Left lung (tissue), 10 donors: ENCODE measurements around the gene TMEM178A. TPM values are rescaled to one million over a fixed set of nuclear protein-coding genes. Genes with fewer than 3 reads are reported as not detected.
"Not testable (repeated sequence)": the region's sequence is repeated elsewhere in the genome, so short reads cannot be mapped to it uniquely, and the experiment has no call there.

Experiments used
- ATAC-seq: fragments of 200-7000 bp; cut with Tn5 transposase; one replicate; pipeline ENCODE4 v1.9.1; 2020; ENCODE audit warnings: moderate library complexity
- DNase-seq, 4 donors: peaks; one replicate each; pipeline ENCODE4 v3.0.0-alpha.2; 2013 to 2020
- H3K27ac ChIP-seq, 2 donors: fragments of 200-600 bp; sonication (generic) in 1 of 2; one replicate each; pipeline versions ENCODE4 v1.5.0 to v1.8.0; 2020 to 2021
- H3K27me3 ChIP-seq, 2 donors: fragments of 200-600 bp; sonication (generic) in 1 of 2; one replicate each; pipeline versions ENCODE4 v1.5.0 to v1.8.0; 2020 to 2021
- H3K36me3 ChIP-seq, 2 donors: fragments of 200-600 bp; sonication (generic) in 1 of 2; one replicate each; pipeline versions ENCODE4 v1.5.0 to v1.8.0; 2020 to 2021
- H3K4me1 ChIP-seq, 2 donors: fragments of 200-600 bp; one replicate each; pipeline ENCODE4 v1.8.0; 2021
- H3K4me3 ChIP-seq, 2 donors: fragments of 200-600 bp; sonication (generic) in 1 of 2; one replicate each; pipeline versions ENCODE4 v1.5.0 to v1.8.0; 2020 to 2021; ENCODE audit warnings: mild to moderate bottlenecking in 1 of 2
- H3K9me3 ChIP-seq, 2 donors: fragments of 200-600 bp; sonication (generic) in 1 of 2; one replicate each; pipeline versions ENCODE4 v1.5.0 to v1.8.0; 2020 to 2021
- CTCF ChIP-seq, 2 donors: fragments of 200-600 bp; sonication (generic) in 1 of 2; IDR thresholded peaks; one replicate each; pipeline versions ENCODE4 v1.5.0 to v1.8.0; 2021; ENCODE audit warnings: antibody characterized with exemption in 2 of 2
- intact Hi-C, 2 donors: fragments of 100-400 bp; cut with DNase I; formaldehyde crosslinking; loops; one replicate each; pipeline versions ENCODE4 v1.11.2 to v1.14.2; 2022
- polyA plus RNA-seq, 6 donors: library from polyadenylated mRNA; unstranded; fragments of 120-200 nt; gene quantifications; one replicate each; pipeline ENCODE4 v1.2.1, GENCODE V29; 2013; ENCODE audit not compliant: insufficient read length in 6 of 6
- total RNA-seq, 2 donors: library from RNA; stranded (reverse); fragmentation: NEBNext Ultra II Directional; extraction: Animal tissue kit (Norgen Biotek cat#: 25700); gene quantifications; one replicate each; pipeline ENCODE4 v1.2.1, GENCODE V29; 2021
- donor health status: DM: no; HTN: yes; CAD: no.
- donor health status: DM: no; HTN: no; CAD: no.

Gene TMEM178A
- total and polyA plus RNA-seq, 8 donors = 1.4 to 11.2 (median 9.6) TPM

GRCh38 chr2:39621596-39621995 is 44.1 kb upstream of the TMEM178A start:
- no peaks in the 10 kb centered on the region for H3K36me3 ChIP-seq
- H3K9me3 ChIP-seq = no peaks in the 10 kb centered on the region
- no peak for TF ChIP-seq CTCF (IDR thresholded peaks at IDR 0.05)
- ATAC-seq (no peak), DNase-seq (no peak)
- no peak overlapping the region for H3K4me3 ChIP-seq
- intact Hi-C loops = no loop called here
- H3K27ac ChIP-seq = no peak overlapping the region
- H3K27me3 ChIP-seq = no peaks in the 10 kb centered on the region
- peaks cover 5 to 16% of the 10 kb centered on the region in 2 donors for H3K4me1 ChIP-seq

GRCh38 chr2:39622860-39623259 is 42.9 kb upstream of the TMEM178A start:
- DNase-seq (peak in 1 of 4 donors; percentile 50), ATAC-seq (no peak)
- H3K9me3 ChIP-seq = no peaks in the 10 kb centered on the region
- H3K36me3 ChIP-seq = no peaks in the 10 kb centered on the region
- no peak overlapping the region for H3K4me3 ChIP-seq
- peaks cover 5 to 16% of the 10 kb centered on the region in 2 donors for H3K4me1 ChIP-seq
- no peaks in the 10 kb centered on the region for H3K27me3 ChIP-seq
- intact Hi-C loops = no loop called here
- H3K27ac ChIP-seq = no peak overlapping the region
- TF ChIP-seq CTCF (IDR thresholded peaks at IDR 0.05) = no peak

- no peaks in the 10 kb centered on the region for H3K36me3 ChIP-seq
- no peak for TF ChIP-seq CTCF (IDR thresholded peaks at IDR 0.05)
- intact Hi-C loops = no loop called here
- no peak for DNase-seq
- H3K4me3 ChIP-seq = no peak overlapping the region
- H3K4me1 ChIP-seq = peaks cover 5 to 16% of the 10 kb centered on the region in 2 donors
- ATAC-seq = no peak
- H3K27me3 ChIP-seq = no peaks in the 10 kb centered on the region
- no peaks in the 10 kb centered on the region for H3K9me3 ChIP-seq
- no peak overlapping the region for H3K27ac ChIP-seq
These were observed 41.8 kb upstream of the TMEM178A start for GRCh38 chr2:39623917-39624316.

- Histone ChIP-seq H3K36me3 (no peaks in the 10 kb centered on the region), H3K9me3 (no peaks in the 10 kb centered on the region), H3K4me1 (peaks cover 0 to 4% of the 10 kb centered on the region in 2 donors), H3K4me3 (no peak overlapping the region), H3K27ac (no peak overlapping the region), H3K27me3 (no peaks in the 10 kb centered on the region)
- TF ChIP-seq CTCF (IDR thresholded peaks at IDR 0.05) = no peak
- DNase-seq (no peak), ATAC-seq (peak; percentile 71)
- intact Hi-C loops = no loop called here
These were observed 40.4 kb upstream of the TMEM178A start for GRCh38 chr2:39625193-39625926.

- intact Hi-C loops = no loop called here
- no peaks in the 10 kb centered on the region for H3K27me3 ChIP-seq
- no peaks in the 10 kb centered on the region for H3K36me3 ChIP-seq
- DNase-seq (no peak), ATAC-seq (no peak)
- H3K4me1 ChIP-seq = no peaks in the 10 kb centered on the region
- TF ChIP-seq CTCF (IDR thresholded peaks at IDR 0.05) = no peak
- H3K4me3 ChIP-seq = no peak overlapping the region
- no peaks in the 10 kb centered on the region for H3K9me3 ChIP-seq
- H3K27ac ChIP-seq = no peak overlapping the region
These were observed 39.8 kb upstream of the TMEM178A start for GRCh38 chr2:39625927-39626270.

GRCh38 chr2:39628346-39628745 is 37.4 kb upstream of the TMEM178A start:
- H3K9me3 ChIP-seq, DNase-seq, H3K4me1 ChIP-seq, H3K27me3 ChIP-seq, ATAC-seq, H3K36me3 ChIP-seq, H3K4me3 ChIP-seq, intact Hi-C loops, H3K27ac ChIP-seq: not testable (repeated sequence)
